COLO668 (cell line): ENCODE measurements around the gene BCAS3.
"Not testable (repeated sequence)": the region's sequence is repeated elsewhere in the genome, so short reads cannot be mapped to it uniquely, and the experiment has no call there.

Experiments
- DNase-seq: peaks from one replicate; lab custom pipeline; 2025; ENCODE audit not compliant: unreplicated experiment; lab: John Stamatoyannopoulos, UW

The BCAS3 gene

DNA sequence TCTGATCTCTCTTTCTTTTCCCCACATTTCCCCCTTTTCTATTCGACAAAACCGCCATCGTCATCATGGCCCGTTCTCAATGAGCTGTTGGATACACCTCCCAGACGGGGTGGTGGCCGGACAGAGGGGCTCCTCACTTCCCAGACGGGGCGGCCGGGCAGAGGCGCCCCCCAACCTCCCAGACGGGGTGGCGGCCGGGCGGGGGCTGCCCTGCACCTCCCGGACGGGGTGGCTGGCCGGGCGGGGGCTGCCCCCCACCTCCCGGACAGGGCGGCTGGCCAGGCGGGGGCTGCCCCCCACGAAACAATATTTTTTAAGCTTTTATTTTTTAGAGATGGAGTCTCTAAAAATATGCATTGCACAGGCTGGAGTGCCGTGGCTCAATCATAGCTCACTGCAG is 299.2 kb downstream of the BCAS3 start:
- not testable (repeated sequence) for DNase-seq

DNA sequence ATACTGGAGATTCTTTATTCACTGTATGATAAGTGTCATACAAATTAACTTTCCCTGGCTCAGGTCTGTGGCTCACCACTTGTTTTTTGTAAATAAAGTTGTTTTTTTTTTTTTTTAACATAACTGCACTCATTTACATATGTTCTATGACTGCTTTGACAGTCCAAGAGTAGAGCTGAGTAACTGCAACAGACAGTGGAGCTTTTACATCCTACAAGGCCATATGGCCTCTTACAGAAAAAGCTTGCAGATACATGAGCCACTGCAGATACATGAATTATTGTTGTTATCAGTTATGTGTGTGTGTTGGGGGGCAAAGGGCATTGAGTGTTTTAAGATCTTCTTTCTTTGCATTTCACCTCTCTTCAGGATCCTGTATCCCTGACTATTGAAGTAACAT is 311.7 kb downstream of the BCAS3 start:
- DNase-seq: no peak

DNA sequence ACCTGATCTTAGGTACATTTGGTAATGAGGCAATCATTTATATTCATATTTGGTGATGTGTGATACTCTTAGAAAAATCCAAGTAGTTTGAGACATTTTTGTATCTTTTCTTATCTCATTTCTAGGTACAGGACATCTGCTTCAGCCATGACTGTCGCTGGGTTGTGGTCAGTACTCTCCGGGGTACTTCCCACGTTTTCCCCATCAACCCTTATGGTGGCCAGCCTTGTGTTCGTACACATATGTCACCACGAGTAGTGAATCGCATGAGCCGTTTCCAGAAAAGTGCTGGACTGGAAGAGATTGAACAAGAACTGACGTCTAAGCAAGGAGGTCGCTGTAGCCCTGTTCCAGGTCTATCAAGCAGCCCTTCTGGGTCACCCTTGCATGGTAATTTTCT is 312.2 kb downstream of the BCAS3 start:
- no peak for DNase-seq

DNA sequence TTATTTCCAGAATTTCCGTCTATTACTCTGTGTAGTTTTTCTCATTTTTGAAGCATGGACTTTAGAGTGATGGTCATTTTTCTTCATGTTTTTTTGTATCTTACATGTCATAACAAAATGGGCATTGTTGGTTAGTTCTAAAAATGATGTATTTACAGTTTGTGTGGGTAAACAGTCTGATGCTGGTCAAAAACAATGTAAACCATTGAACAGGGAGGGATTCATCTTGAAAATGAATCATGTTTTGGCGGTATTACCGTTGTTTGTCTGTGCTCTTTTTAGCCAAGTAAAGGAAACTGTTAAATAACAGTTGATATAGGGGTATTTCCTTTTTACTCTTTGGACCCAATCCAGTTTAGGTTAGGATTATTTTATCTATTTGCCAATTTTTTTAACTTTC is 315.8 kb downstream of the BCAS3 start:
- DNase-seq: no peak

DNA sequence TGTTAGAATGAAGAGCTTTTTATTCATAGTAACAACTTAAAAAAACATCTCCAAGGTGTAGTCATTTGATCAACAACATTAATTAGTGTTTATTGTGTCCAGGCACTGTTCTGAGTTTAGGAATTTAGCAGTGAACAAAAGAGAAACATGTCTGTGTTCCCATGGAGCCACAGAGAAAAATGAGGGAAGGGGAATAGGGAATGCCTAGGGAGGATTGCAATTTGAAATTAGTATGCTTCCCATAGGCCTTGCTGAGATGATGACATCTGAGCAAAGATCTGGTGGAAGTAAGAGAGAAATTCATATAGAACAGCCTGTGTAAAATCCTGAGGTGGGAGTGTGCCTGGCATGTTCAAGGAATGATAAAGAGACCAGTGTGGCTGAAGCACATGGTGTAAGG is 318.0 kb downstream of the BCAS3 start:
- no peak for DNase-seq

DNA sequence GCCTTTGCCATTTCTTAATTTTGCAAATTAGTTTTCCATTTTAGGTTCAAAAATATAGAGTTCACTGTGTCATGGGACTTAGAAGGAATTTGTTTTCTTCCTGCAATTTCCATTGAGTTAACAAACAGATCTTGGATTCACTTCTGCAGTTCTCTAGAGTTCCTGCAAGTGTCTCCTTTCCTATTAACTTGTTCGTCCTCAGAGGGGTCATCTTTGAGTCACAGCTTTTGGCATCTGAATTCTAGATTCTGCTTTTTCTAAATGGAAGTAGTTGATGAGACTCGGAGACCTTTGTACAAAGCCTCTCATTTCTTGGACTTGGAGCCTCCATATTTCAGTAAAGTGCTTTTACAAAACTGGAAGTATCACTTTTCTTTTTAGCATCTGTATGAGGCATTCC is 323.3 kb downstream of the BCAS3 start:
- no peak for DNase-seq

DNA sequence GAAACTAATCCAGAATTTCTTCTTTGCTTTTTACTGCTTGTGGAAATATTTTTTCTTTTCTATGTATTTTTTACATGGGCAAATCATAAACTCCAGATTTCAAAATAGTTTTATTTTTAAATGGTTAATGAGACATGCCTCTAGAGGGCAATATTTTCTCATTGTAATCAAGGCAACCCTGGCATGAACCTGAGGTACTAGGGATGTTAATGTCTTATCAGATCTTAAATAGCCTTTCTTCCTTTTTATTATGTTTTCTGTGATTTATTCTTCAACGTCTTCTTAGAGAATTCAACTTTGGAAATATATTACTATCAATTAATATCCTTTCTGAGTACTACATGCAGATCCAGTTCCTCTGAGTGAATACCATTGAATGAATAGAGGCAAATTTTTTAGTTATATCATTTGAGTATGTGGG is 324.7 kb downstream of the BCAS3 start:
- DNase-seq: no peak

DNA sequence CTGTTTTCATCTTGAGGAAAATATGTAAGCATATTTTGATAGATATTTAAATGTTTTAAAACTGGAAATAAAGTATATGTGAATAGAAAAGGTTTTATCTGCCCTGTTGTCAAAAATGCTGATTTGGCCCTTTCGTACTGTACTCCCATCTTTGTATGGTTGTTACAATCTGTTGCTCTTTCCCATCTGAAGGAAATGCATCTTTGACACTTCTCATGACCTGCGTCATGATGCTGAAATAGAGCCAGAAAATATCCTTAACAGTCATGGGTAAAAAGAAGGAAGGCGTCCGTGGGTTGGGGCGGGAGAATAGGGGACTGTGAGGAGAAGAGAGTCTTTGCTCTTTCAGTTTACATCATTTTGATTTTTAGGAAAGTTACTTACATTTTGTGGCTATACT is 327.7 kb downstream of the BCAS3 start:
- DNase-seq: no peak

DNA sequence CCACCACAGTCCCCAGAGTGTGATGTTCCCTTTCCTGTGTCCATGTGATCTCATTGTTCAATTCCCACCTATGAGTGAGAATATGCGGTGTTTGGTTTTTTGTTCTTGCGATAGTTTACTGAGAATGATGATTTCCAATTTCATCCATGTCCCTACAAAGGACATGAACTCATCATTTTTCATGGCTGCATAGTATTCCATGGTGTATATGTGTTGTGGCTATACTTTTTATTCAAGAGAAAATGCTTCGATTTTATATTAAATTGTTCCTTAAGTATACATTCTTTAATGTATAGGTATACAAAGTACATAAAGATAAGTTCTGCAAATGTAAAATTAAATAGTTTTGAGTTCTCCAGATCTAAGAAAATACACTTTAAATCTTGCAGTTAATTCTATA is 328.3 kb downstream of the BCAS3 start:
- DNase-seq: not testable (repeated sequence)

DNA sequence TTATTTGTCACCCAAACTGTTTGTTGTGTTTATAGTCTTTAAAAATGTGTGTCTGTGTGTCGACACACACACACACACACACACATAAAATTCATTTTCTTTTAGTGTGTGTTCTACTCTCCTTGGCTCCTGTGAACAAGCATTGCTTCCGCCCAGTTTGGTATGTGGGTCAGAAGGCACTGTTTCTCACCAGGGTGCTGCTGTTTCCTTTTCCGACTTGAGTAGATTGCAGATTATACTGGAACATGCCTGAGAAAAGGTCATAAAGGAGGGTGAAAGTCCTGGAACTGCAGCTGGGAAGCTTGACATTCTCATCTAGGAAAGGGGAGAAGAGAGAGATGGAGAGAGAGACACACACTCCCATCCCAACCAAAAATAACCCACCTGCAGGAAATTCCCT is 330.3 kb downstream of the BCAS3 start:
- DNase-seq: no peak

DNA sequence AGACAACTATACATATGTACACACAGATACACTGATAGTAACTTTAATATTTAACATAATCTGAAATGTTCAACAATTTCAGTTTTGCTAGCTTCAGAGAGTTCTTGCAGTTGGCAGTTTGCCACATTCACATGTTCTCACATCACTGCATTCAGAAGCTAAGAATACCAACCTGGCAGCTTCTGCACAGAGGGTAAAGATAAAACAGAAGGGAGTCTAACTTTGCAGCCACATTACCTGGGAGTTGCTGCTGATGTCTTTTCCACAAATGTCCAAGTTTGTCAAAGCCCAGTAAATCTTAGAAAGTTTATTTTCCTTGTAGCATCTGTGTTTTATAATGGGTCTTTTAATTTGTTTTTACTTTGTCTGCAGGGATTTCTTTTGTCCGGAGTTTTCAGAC is 332.0 kb downstream of the BCAS3 start:
- DNase-seq: no peak

DNA sequence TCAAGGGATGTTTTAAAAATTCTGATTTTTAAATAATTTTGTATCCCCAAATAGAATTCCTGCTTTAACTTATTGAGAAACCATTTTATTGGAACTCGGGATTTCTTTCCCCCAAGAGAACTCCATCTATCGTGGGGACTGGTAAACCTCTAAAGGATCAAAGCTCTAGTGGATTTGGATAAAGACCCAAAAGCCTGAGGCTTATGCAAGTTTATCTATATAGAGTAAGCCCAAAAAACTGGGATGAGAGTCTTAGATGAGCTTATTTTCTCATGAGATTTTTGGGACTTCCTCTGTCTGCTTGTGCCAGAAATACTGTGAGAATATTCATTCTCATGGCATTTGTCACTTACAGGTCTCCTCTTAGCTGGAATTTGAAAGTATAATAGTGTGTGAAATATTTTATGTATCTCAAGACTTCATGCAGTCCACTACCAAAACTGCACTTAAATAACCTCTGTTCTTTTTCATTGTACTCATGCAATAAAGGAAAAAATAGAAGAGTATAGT is 333.1 kb downstream of the BCAS3 start:
- no peak for DNase-seq

DNA sequence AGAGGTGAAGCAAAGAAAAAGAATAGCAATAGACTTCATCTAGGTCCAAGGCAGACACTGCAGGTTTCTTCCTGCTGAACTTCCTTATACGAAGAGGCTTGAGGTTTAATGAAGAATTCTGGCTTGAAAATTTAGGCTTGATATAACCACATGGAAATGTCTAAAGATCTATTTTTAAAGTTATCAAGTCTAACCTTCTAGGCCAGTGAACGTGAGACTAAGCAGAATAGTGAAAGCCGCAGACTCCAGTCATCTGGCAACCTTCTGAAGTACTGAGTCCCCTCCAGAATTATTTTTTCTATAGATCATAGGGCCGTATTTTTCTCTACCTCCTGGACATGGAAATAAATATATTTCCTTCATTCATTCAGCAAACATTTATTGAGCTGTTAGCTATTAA is 333.6 kb downstream of the BCAS3 start:
- no peak for DNase-seq

DNA sequence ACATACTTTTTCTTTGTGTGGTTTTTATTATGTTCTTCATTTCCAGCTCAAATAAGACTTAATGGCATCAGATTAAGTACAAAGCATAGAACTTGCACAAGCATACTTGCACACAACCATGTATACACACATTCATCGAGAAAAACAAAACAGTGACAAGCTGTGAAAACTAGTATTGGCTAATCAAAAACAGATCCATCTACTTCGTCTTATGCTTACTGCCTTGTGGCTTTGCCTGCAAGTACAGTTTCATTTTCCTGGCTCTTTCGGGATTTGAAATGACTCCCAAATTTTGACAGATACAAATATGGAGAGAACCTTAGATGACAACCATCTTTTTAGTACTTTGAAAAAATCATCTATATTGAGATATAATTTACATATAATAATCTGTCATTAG is 338.3 kb downstream of the BCAS3 start:
- DNase-seq: no peak

DNA sequence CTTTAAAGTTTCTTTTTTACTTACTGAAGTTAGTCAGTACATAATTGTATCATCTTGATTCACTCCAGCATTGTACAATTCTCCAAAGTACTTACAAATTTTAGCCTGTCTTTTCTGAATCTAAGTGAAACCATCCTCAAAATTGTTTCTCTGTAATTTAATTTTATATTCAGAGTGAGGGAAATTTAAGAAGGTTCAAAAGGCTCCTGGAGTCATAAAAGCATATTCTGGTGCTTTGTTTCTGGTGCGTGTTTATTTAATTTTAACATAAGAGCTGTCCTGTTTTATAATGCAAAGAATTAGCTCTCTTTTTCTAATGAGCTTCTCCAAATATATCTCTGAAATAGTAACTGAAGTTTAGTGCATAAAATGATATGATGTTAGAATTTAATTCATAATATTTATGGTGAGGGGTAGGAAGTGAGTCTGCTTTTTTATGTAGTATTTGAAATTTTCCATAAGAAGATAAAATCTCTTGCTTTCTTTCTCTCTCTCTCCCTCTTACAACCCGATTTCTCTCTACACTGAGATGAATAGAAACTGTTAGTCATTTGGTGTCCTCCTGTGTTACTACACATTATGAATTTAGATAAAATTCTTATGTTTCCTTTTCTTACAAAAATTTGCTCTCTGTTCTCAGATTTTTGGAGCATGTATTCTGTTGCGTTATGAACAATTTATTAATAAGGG is 339.8 kb downstream of the BCAS3 start:
- no peak for DNase-seq

DNA sequence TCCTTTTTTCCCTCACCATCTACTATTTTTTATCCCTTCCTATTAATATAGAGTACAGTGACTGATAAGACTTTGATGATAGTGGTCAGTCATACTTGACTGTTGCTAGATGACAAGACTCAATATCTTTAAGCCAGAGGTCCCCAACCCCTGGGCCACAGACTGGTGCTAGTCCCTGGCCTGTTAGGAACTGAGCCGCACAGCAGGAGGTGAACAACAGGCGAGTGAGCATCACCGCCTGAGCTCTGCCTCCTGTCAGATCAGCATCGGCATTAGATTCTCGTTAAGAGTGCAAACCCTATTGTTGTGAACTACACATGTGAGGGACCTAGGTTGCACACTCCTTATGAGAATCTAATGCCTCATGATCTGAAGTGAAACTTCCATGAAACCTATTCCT is 341.3 kb downstream of the BCAS3 start:
- DNase-seq: no peak

DNA sequence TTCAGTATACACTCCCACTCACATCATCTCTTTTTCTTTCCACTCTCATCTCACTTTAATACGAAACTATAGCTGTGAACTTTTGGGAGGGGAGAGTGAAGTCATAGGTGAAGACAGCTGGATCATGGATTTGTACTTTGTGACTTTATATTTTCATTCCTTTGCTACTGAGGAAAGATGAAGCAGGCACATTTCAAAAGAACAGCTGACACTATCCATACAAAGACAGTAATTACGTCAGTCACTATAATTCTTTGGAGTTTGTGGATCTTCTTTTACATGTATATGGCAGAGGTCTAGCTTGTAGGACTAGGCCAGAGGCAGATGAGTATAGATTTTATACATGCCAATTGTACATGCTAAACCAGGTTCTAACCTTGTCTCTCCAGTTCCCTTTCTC is 346.3 kb downstream of the BCAS3 start:
- no peak for DNase-seq

DNA sequence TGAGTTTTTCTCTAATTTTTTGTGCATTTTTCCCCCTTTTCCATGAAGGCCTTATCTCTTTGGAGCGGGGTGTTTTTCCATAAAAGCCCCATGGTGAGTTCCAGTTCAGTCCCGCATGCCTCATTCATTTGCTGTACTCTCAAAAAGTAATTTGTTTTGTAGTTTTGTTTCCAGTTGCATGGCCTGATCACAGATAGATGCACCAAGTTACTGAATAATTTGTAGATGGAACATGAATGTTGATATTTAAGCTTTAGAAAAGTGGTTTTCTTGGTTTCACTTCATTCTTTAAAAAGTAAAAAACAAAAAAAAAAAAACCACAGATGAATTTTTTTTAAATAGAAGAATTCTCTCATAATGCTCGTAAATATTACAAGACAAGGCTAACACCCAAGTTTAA is 349.2 kb downstream of the BCAS3 start:
- no peak for DNase-seq

DNA sequence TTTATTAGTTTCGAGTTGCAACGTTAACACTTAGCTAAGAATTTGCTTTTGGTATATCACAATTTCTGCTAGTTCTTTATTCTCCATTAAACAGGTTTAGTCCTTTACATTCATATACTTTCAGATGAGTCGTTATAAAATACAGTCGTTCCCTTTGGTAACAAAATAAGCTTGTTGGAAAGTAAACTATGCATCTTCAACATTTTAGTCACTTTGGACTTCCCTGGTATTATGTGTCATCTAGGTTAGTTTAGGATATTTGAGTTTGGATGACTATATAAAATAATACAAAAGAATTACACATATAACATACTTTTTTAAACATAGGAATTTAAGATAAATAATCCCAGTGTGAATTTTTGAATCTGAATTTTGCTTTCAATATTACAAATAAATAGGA is 351.5 kb downstream of the BCAS3 start:
- no peak for DNase-seq

DNA sequence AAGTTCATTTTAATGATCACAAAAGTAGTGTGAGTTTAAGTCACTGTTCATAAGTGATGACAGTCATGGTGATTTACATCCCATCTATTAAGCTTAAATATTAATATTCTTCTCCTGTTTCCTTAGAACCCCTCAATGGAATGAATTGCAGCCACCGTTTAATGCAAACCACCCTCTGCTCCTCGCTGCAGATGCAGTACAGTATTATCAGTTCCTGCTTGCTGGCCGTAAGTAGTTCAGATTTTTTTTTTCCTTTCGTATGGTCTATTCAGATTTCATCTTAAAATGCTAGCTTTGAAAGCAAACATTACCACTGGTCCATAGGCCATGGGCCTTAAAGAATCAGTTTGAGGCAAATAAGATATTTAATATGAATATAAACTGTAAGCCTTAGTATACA is 363.0 kb downstream of the BCAS3 start:
- DNase-seq: no peak

DNA sequence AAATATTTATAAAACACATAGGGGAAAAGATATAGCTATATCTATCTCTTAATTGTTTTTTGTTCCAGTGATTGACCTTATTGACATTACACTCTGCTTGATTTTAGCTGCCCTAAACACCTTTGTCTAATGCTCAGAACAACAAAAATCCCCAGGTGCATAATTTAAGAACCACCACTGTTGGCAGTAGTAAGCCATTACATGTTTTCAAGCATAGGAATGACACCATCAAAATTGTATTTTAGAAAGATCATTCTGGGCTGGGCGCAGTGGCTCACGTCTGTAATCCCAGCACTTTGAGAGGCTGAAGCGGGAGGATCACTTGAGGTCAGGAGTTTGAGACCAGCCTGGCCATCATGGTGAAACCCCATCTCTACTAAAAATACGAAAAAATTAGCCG is 364.7 kb downstream of the BCAS3 start:
- DNase-seq: not testable (repeated sequence)

DNA sequence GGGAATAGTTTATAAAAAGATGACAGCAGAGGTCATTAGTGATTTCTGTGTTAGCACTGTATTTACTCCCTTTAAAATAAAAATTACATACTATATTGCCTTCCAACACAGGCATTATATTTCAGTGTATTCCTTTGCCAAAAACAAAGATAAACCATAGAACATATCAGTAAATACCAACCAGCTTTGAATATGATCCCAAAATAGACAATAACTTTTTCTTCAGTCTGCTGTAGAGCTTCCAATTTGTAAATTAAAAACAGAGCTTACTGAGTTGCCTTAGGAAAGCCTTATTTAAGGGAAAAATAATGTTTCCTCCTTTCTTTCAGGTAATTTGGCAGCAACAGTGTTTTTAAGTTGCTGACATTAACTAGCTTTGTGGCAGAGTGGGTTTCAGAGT is 369.9 kb downstream of the BCAS3 start:
- DNase-seq: no peak

DNA sequence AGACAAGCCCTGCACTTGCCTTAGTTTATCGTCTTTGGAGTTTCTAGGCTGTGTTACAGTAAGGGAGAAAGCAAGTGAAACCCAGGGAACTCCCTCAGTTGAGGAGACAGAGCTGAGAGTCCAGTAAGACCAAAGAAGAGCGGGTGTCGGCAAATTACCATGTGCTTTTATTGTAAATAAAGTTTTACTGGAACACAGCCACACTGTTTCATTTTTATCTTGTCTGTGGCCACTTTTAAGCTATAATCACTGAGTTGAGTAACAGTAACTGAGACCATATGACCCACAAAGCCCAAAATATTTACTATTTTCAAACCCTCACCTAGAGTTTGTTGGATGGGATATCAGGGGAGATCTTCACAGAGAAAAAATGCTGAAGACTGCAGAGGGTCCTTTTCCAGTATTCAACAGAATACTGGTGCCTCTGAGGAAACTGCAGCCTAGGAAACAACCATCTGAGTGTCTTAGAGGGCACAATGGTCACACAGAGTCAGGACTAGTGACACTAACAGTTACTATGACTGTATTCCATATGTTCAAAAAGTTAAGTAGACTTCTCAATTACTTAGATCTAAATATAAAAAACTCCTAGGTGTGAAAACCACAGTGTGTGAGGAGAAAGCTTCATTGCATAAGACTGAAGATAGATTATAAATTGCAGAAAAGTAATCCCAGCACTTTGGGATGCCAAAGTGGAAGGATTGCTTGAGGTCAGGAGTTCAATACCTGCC is 370.9 kb downstream of the BCAS3 start:
- no peak for DNase-seq
